ENCODE data around the gene TXNRD1. TPM values are rescaled to one million over a fixed set of nuclear protein-coding genes. Genes with fewer than 3 reads are reported as not detected.

TXNRD1 gene
- total and polyA plus RNA-seq, 12 donors: 53.9 to 487 (median 290) TPM

- Histone ChIP-seq H3K27me3 (no peaks in the 10 kb centered on the region), H3K9me3 (replicated peaks in 1 of 3) (no peaks in the 10 kb centered on the region), H3K4me1 (replicated peaks in 1 of 2) (peaks cover 8 to 24% of the 10 kb centered on the region in 2 donors), H3K27ac (no peak overlapping the region), H3K4me3 (no peak overlapping the region), H3K36me3 (replicated peaks in 1 of 2) (peaks cover 0 to 63% of the 10 kb centered on the region in 2 donors)
- TF ChIP-seq CTCF (IDR thresholded peaks at IDR 0.05) (no peak), POLR2A (IDR thresholded peaks at IDR 0.05) (no peak)
- peak in 1 of 7 donors; percentile 12 for DNase-seq
- 95 to 100% (median 97%) methylated on average over 2 of the region's 2 CpGs for WGBS, 4 donors
- intact Hi-C loops (cut with DNase I): no loop called here
Measured at GRCh38 chr12:104348994-104349494, 133.5 kb downstream of the TXNRD1 start.

- Histone ChIP-seq H3K9me3 (replicated peaks in 1 of 3) (no peaks in the 10 kb centered on the region), H3K27ac (no peak overlapping the region), H3K4me3 (no peak overlapping the region), H3K27me3 (no peaks in the 10 kb centered on the region), H3K4me1 (replicated peaks in 1 of 2) (peaks cover 0 to 10% of the 10 kb centered on the region in 2 donors), H3K36me3 (replicated peaks in 1 of 2) (peaks cover 0 to 63% of the 10 kb centered on the region in 2 donors)
- DNase-seq: peak in 1 of 7 donors; percentile 31
- no peak for TF ChIP-seq POLR2A (IDR thresholded peaks at IDR 0.05)
- no peak for TF ChIP-seq CTCF (IDR thresholded peaks at IDR 0.05)
- WGBS, 4 donors: 89 to 92% (median 91%) methylated on average over 6 to 8 of the region's 8 CpGs
- intact Hi-C loops (cut with DNase I): no loop called here
Measured at GRCh38 chr12:104350211-104351056, 134.9 kb downstream of the TXNRD1 start.

GRCh38 chr12:104351057-104351983 lies 135.7 kb downstream of the TXNRD1 start:
- intact Hi-C loops (cut with DNase I): no loop called here
- 94 to 100% (median 99%) methylated on average over 4 of the region's 4 CpGs for WGBS, 4 donors
- Histone ChIP-seq H3K4me3 (no peak overlapping the region), H3K36me3 (replicated peaks in 1 of 2) (peaks cover 0 to 54% of the 10 kb centered on the region in 2 donors), H3K27ac (no peak overlapping the region), H3K9me3 (replicated peaks in 1 of 3) (no peaks in the 10 kb centered on the region), H3K4me1 (replicated peaks in 1 of 2) (peaks cover 0 to 2% of the 10 kb centered on the region in 2 donors), H3K27me3 (no peaks in the 10 kb centered on the region)
- TF ChIP-seq POLR2A (IDR thresholded peaks at IDR 0.05) (no peak), CTCF (IDR thresholded peaks at IDR 0.05) (no peak)
- peak in 2 of 7 donors; percentile 22 to 49 for DNase-seq
